HepG2 (cell line): ENCODE results near the gene CFAP90. TPM values are rescaled to one million over a fixed set of nuclear protein-coding genes. Genes with fewer than 3 reads are reported as not detected.
A peak's percentile ranks its signal among the peaks of the same experiment; 100 is the strongest.

Experiments used
- CC2D1A ChIP-seq: sonication (generic); formaldehyde crosslinking; IDR thresholded peaks from 2 replicates; pipeline ENCODE4 v1.8.1; 2023; ENCODE audit warnings: mild to moderate bottlenecking, missing genetic modification reagents
- CEBPB ChIP-seq: IDR thresholded peaks from 2 replicates; pipeline ENCODE4 v1.6.1; 2011; ENCODE audit warnings: low read depth, low read length, improper control_type of control experiment, borderline replicate concordance
- KIAA2018 ChIP-seq: sonication (generic); formaldehyde crosslinking; IDR thresholded peaks from 2 replicates; pipeline ENCODE4 v1.5.0; 2020; ENCODE audit warnings: mild to moderate bottlenecking, missing genetic modification reagents, borderline replicate concordance
- PRMT3 ChIP-seq: sonication (generic); formaldehyde crosslinking; IDR thresholded peaks from 2 replicates; pipeline ENCODE4 v1.8.1; 2022; ENCODE audit warnings: low read depth, mild to moderate bottlenecking, moderate library complexity, missing genetic modification reagents, borderline replicate concordance
- RBM22 ChIP-seq: fragments of 200-400 bp; formaldehyde crosslinking; optimal IDR thresholded peaks from 2 replicates; pipeline ENCODE3; 2017; ENCODE audit warnings: mild to moderate bottlenecking, low read length, moderate library complexity
- XBP1 ChIP-seq: sonication (generic); formaldehyde crosslinking; IDR thresholded peaks from 2 replicates; pipeline ENCODE4 v1.5.0; 2020; ENCODE audit warnings: missing genetic modification reagents
- polyA plus RNA-seq, 8 experiments: library from polyadenylated mRNA; depleted of rRNA in 3 of 8; stranded (reverse) in 7 of 8; unstranded in 1 of 8; fragments of >200 nt; fragmentation: Illumina TruSeq in 4 of 8; extraction: Trizol in 4 of 8; gene quantifications; 2 replicates each; pipeline versions ENCODE4 v1.2.1 to v1.2.3, GENCODE V29; 2011 to 2016; ENCODE audit warnings: low read depth in 4 of 8, missing spikeins in 1 of 8, mixed read lengths in 1 of 8; ENCODE audit not compliant: insufficient read depth in 1 of 8
- total RNA-seq, 5 experiments: library from RNA; depleted of rRNA; stranded (reverse); fragments of >200 nt; fragmentation: Illumina TruSeq; extraction: Trizol; gene quantifications; 2 replicates each; pipeline ENCODE4 v1.2.3, GENCODE V29; 2016; ENCODE audit warnings: low read depth in 1 of 5
- TF ChIP-seq, protein P1 (sequence below): sonication (generic); formaldehyde crosslinking; IDR thresholded peaks from 2 replicates; pipeline ENCODE4 v1.4.0; 2020; ENCODE audit warnings: missing genetic modification reagents, borderline replicate concordance

The CFAP90 gene
- total and polyA plus RNA-seq, 2 of the 13 experiments (the other 11 are each of a cell fraction or from before 2014, with no cell fraction given): 0.11 TPM; not detected in 1

DNA sequence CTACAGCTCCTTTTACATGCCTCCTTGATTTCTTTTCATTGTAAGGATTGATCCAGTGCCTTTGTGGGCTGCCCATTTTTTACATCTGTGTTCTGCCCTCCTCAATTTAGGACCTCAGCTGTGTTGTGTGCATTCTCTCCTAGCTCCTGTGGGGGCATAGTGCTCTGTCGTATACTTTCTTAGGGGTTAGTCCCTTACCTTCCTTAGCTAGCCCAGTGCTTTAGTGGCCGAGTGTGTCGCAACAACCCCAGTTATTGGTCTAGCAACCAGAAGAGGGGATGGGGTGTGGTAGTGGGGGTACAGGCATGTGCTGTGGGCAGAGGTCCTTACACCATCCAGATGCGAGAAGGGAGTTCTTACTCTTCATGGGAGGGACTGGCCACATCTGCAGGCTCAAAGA is 30.2 kb upstream of the CFAP90 start (continued):
- no peak for TF ChIP-seq KIAA2018 (CRISPR knock-in tag)
- TF ChIP-seq RBM22: peak; percentile 56
- TF ChIP-seq, protein P1, sequence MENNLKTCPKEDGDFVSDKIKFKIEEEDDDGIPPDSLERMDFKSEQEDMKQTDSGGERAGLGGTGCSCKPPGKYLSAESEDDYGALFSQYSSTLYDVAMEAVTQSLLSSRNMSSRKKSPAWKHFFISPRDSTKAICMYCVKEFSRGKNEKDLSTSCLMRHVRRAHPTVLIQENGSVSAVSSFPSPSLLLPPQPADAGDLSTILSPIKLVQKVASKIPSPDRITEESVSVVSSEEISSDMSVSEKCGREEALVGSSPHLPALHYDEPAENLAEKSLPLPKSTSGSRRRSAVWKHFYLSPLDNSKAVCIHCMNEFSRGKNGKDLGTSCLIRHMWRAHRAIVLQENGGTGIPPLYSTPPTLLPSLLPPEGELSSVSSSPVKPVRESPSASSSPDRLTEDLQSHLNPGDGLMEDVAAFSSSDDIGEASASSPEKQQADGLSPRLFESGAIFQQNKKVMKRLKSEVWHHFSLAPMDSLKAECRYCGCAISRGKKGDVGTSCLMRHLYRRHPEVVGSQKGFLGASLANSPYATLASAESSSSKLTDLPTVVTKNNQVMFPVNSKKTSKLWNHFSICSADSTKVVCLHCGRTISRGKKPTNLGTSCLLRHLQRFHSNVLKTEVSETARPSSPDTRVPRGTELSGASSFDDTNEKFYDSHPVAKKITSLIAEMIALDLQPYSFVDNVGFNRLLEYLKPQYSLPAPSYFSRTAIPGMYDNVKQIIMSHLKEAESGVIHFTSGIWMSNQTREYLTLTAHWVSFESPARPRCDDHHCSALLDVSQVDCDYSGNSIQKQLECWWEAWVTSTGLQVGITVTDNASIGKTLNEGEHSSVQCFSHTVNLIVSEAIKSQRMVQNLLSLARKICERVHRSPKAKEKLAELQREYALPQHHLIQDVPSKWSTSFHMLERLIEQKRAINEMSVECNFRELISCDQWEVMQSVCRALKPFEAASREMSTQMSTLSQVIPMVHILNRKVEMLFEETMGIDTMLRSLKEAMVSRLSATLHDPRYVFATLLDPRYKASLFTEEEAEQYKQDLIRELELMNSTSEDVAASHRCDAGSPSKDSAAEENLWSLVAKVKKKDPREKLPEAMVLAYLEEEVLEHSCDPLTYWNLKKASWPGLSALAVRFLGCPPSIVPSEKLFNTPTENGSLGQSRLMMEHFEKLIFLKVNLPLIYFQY (CRISPR knock-in tag): no peak
- no peak for TF ChIP-seq XBP1 (CRISPR knock-in tag)
- TF ChIP-seq CC2D1A (CRISPR knock-in tag): no peak
- no peak for TF ChIP-seq PRMT3 (CRISPR knock-in tag)
- peak; percentile 79 for TF ChIP-seq CEBPB
